ENCODE measurements around the gene CFAP100.

CFAP100 gene

DNA sequence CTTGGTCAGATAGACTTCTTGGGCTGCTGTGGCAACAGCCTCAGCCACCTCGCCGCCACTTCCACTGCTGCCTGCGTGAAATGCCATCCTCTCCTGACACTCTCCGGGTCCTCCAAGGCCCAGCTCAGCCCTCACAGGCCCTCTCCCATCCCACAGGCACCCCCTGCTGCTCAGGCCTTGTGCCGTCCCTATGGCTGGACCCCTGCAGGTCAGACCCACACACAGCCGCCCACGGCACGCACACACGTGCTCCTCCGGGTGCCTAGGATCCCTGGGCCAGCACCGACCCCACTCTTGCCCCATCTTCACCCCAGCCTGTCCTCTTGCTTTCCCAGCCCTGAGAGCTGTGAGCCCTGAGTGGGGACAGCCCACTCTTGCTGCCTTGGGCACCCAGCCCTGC lies 19.7 kb downstream of the CFAP100 start:
- TF ChIP-seq CTCF (IDR thresholded peaks at IDR 0.05), result no peak
- Histone ChIP-seq H3K4me3 (no peak overlapping the region), H3K27ac (no peak overlapping the region)
- DNase-seq (ENCODE audit: low spot score), result peak; percentile 65

DNA sequence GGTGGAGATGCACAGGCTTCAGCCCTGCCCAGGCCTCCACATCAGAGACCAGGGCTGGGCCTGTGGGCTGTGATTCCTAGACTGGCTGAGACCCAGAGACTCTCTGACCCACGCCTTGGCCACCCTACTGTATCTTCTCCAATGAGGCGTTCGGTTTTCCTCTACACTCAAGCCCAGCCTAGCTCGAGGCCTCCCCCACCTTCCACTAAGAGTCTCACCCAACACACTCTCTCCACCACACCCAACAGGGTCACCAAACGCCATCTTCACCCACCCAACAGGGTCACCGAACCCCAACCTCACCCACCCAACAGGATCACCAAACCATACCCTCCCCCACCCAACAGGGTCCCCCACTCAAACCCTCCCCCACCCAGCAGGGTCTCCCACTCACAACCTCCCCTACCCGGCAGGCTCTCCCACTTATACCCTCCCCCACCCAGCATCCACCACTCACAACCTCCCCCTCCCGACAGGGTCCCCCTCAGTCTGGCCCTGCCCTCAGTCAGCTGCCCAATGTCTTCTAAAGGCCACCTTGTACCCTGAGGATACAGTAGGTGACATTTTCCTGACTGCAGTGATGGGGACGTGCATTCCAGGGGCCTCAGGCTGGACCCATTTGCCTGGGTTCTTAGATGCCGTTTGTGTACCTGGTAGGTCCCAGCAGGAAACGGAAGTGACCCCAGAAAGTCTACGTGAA lies 20.4 kb downstream of the CFAP100 start:
- Histone ChIP-seq H3K4me3 (no peak overlapping the region), H3K27ac (no peak overlapping the region)
- DNase-seq (ENCODE audit: low spot score), result peak; percentile 35
- TF ChIP-seq CTCF (IDR thresholded peaks at IDR 0.05), result no peak

GRCh38 chr3:126415661-126416591 lies 21.2 kb downstream of the CFAP100 start:
- no peak overlapping the region for H3K27ac ChIP-seq
- peak; percentile 59 for DNase-seq (ENCODE audit: low spot score)
- no peak for TF ChIP-seq CTCF (IDR thresholded peaks at IDR 0.05)
- H3K4me3 ChIP-seq, result no peak overlapping the region

DNA sequence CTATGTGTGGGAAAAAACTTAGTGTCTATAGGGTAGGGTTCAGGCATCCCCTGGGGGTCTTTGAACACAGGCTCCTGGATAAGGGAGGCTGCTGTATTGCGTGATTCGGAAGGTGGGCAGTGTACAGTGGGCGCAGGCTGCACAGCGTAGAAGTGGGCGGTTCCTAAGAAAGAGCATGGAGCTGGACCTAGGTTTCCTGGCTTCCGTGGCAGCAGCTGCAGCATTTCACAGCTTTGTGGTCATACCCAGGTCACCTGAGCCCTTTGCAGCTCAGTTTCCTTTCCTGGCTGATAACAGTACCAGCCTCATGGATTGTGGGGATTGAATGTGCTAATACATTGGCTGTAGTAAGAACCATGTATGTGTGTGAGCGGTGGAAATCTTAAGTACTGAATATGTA lies 22.2 kb downstream of the CFAP100 start:
- Histone ChIP-seq H3K27ac (no peak overlapping the region), H3K4me3 (no peak overlapping the region)
- TF ChIP-seq CTCF (IDR thresholded peaks at IDR 0.05), result no peak
- peak; percentile 45 for DNase-seq (ENCODE audit: low spot score)

DNA sequence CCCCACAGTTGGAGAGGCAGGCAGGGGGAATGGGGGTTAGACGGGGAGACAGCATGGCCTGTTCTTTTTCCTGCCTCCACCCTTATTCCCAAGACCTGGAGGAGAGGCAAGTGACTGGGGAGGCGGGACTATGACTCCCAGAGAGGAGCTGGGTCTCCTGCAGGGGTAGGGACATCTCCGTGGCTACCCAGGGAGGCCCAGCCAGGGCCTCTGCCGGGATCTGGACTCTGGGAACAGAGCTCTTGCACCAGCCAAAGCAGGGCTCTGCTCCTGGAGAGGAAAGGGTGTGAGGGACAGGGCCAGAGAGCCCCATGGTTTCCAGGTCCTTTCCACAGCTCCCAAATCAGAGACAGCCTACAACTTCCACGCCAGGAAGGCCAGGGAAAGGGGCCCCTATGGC lies 22.8 kb downstream of the CFAP100 start:
- Histone ChIP-seq H3K27ac (no peak overlapping the region), H3K4me3 (no peak overlapping the region)
- peak; percentile 46 for DNase-seq (ENCODE audit: low spot score)
- TF ChIP-seq CTCF (IDR thresholded peaks at IDR 0.05), result no peak

GRCh38 chr3:126417981-126418530 lies 23.3 kb downstream of the CFAP100 start:
- peak; percentile 40 for DNase-seq (ENCODE audit: low spot score)
- no peak overlapping the region for H3K4me3 ChIP-seq
- H3K27ac ChIP-seq, result no peak overlapping the region
- no peak for TF ChIP-seq CTCF (IDR thresholded peaks at IDR 0.05)

All from coronary artery (tissue), 2 donors.